ENCODE measurements around the gene DNMBP. TPM values are rescaled to one million over a fixed set of nuclear protein-coding genes. Genes with fewer than 3 reads are reported as not detected.

DNMBP gene
- total RNA-seq, 4 donors from 2014 or later: 17.9 to 37.6 (median 20.6) TPM

GRCh38 chr10:99981581-99982199 is 28.1 kb downstream of the DNMBP start:
- no peak for TF ChIP-seq POLR2AphosphoS5 (IDR thresholded peaks at IDR 0.05)
- TF ChIP-seq EP300 (IDR thresholded peaks at IDR 0.05): no peak
- no peak for TF ChIP-seq POLR2A (IDR thresholded peaks at IDR 0.05)
- TF ChIP-seq CTCF (IDR thresholded peaks at IDR 0.05): no peak
- Histone ChIP-seq H3K9me3 (no peaks in the 10 kb centered on the region), H3K4me3 (no peak overlapping the region), H3K4me1 (peaks cover 3 to 82% (median 26%) of the 10 kb centered on the region in 3 donors), H3K27ac (peak overlapping the region in 3 of 4 donors; percentile 20 to 78 (median 38)), H3K36me3 (no peaks in the 10 kb centered on the region), H3K27me3 (no peaks in the 10 kb centered on the region)
- no peak for ATAC-seq
- 82 to 94% methylated on average over 2 to 4 of the region's 6 CpGs for WGBS, 2 donors (ENCODE audit: low coverage in 1 of 2)

DNA sequence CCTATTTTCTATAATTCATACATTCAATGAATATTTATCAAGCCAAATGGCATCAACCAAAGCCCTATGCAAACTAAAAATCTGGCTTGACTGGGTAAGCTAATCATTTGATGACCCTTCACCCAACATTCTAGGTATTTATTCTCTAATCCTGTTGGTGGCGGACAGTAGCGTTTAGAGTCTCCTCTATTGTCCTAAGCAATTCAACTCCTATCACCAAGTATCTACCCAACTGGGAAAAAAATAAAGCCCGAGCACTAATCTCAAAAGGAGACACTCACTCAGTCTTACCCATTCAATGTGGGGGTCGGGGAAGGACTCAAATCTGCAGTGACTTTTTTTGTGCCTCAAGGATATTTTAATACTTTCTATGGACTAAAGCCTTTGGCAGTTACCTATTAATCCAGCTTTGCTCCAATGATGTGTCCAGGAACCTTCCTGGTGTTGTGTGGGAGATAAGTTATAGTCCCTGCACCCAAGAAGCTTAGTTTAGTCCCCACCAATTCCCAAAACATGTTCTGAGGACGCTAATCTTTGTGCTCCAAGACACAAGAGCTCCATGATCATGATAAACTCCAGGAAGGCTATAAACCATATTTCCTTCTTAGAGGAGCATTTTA is 30.6 kb downstream of the DNMBP start:
- no peaks in the 10 kb centered on the region for H3K27me3 ChIP-seq
- no peak for ATAC-seq
- WGBS, 2 donors (ENCODE audit: low coverage in 1 of 2): 93 to 94% methylated on average over 5 of the region's 5 CpGs
- no peaks in the 10 kb centered on the region for H3K9me3 ChIP-seq
- no peak overlapping the region for H3K4me3 ChIP-seq
- H3K27ac ChIP-seq: peak overlapping the region in 2 of 4 donors; percentile 22 to 35
- no peaks in the 10 kb centered on the region for H3K36me3 ChIP-seq
- H3K4me1 ChIP-seq: peaks cover 5 to 93% (median 29%) of the 10 kb centered on the region in 3 donors
- TF ChIP-seq POLR2AphosphoS5 (IDR thresholded peaks at IDR 0.05): no peak
- TF ChIP-seq POLR2A (IDR thresholded peaks at IDR 0.05): no peak
- TF ChIP-seq CTCF (IDR thresholded peaks at IDR 0.05): no peak
- no peak for TF ChIP-seq EP300 (IDR thresholded peaks at IDR 0.05)

GRCh38 chr10:99977916-99978315 is 31.8 kb downstream of the DNMBP start:
- no peaks in the 10 kb centered on the region for H3K9me3 ChIP-seq
- TF ChIP-seq EP300 (IDR thresholded peaks at IDR 0.05) (no peak), POLR2A (IDR thresholded peaks at IDR 0.05) (no peak), CTCF (IDR thresholded peaks at IDR 0.05) (no peak), POLR2AphosphoS5 (IDR thresholded peaks at IDR 0.05) (no peak)
- H3K4me1 ChIP-seq: peaks cover 5 to 89% (median 27%) of the 10 kb centered on the region in 3 donors
- no peaks in the 10 kb centered on the region for H3K27me3 ChIP-seq
- WGBS, 2 donors (ENCODE audit: low coverage in 1 of 2): 61 to 80% methylated on average over 5 of the region's 5 CpGs
- no peak overlapping the region for H3K4me3 ChIP-seq
- no peak for ATAC-seq
- peak overlapping the region in 3 of 4 donors; percentile 40 to 81 (median 73) for H3K27ac ChIP-seq
- H3K36me3 ChIP-seq: no peaks in the 10 kb centered on the region

DNA sequence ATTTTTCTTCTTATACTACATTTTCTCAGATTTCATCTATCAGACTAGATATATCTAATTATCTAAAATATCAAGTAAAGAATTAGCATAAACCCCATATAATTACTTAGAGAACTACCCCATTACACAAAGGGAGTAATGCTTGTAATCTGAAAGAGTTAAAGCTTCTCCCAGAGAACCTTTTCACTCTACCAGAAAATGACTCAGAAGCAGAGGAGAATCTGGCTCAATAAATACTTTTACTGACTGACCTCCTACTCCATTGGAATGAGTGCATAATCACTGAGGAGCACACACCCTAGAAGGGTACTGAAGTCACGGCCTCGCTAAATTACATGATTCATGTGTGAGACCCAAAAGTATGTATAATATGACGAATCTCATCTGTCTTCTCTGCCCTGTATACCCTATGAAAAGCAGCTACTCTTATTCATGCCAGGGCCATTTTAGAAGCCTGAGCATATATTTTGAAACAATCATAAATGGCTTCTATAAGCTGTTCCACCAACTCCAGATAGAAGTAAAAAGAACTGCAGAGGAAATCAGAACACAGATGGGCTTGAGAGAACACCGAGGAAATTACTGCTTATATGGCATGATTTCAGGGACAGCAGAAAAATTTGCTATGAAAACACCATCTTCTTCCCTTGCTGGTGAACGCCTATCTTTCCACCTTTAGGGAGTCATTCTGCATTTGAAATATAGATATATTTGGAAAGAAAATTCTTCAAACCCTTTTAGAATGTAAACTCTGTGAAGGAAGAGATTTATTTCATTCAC is 32.7 kb downstream of the DNMBP start:
- Histone ChIP-seq H3K36me3 (no peaks in the 10 kb centered on the region), H3K27me3 (no peaks in the 10 kb centered on the region), H3K4me1 (peaks cover 5 to 84% (median 23%) of the 10 kb centered on the region in 3 donors), H3K9me3 (no peaks in the 10 kb centered on the region), H3K27ac (peak overlapping the region; percentile 62 to 81 (median 76)), H3K4me3 (no peak overlapping the region)
- WGBS, 2 donors (ENCODE audit: low coverage in 1 of 2): 19 to 21% methylated on average over 5 of the region's 5 CpGs
- peak; percentile 82 for ATAC-seq
- no peak for TF ChIP-seq POLR2A (IDR thresholded peaks at IDR 0.05)
- TF ChIP-seq EP300 (IDR thresholded peaks at IDR 0.05): no peak
- peak; percentile 88 for TF ChIP-seq POLR2AphosphoS5 (IDR thresholded peaks at IDR 0.05)
- TF ChIP-seq CTCF (IDR thresholded peaks at IDR 0.05): no peak
